Measurements from ENCODE around the gene CSNK1D.

The CSNK1D gene

GRCh38 chr17:82240506-82241182, 32.9 kb downstream of the CSNK1D start:
- POLR2A ChIA-PET: interaction anchor here (1.5 to 4.2 kb wide), 3 partner anchors 10 to 35 kb away, joined by 4 to 51 read pairs (median 40); partner anchors contain the start of gene SLC16A3
- CTCF ChIA-PET: interaction anchor here (0.9 to 10.9 kb wide), 5 partner anchors 28 to 210 kb away, joined by 3 to 95 read pairs (median 4); partner anchors contain the start of genes CCDC57 and SECTM1
- TF ChIP-seq, protein P1, sequence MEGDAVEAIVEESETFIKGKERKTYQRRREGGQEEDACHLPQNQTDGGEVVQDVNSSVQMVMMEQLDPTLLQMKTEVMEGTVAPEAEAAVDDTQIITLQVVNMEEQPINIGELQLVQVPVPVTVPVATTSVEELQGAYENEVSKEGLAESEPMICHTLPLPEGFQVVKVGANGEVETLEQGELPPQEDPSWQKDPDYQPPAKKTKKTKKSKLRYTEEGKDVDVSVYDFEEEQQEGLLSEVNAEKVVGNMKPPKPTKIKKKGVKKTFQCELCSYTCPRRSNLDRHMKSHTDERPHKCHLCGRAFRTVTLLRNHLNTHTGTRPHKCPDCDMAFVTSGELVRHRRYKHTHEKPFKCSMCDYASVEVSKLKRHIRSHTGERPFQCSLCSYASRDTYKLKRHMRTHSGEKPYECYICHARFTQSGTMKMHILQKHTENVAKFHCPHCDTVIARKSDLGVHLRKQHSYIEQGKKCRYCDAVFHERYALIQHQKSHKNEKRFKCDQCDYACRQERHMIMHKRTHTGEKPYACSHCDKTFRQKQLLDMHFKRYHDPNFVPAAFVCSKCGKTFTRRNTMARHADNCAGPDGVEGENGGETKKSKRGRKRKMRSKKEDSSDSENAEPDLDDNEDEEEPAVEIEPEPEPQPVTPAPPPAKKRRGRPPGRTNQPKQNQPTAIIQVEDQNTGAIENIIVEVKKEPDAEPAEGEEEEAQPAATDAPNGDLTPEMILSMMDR (IDR thresholded peaks at IDR 0.05; ENCODE audit: insufficient read depth, low read length, missing control alignments): no peak
- no peak for DNase-seq (ENCODE audit: low read depth, low spot score)
- no peak overlapping the region for H3K4me3 ChIP-seq (ENCODE audit: low read depth, low read length)

DNA sequence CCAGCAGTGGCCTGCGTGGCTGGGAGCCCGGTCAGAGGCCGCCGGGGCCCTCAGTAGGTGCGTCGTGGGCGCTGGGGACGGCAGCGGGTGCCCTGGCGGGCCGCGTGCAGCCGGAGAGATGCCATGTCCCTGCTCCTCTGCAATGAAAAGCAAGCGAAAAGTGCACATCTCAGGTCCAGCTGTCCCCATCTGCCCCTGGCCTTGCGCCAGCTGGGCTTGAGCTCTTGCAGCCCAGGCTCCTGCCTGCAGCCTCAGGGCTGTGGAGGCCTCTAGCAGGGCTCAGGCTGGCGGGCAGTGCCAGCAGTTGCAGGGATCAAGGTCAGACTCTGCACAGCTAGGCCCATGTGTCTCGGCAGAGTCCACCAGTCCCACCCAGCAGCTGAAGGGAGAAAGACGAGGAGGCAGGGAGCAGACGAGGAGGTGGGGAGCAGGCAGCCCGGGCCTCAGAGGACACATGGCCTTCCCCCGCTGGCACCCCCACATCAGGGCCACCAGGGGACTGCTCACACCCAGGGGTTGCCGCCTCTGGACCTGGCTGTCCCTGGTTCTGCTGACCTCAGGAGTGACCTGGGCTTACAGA, 33.5 kb downstream of the CSNK1D start:
- TF ChIP-seq, protein P1 (IDR thresholded peaks at IDR 0.05; ENCODE audit: insufficient read depth, low read length, missing control alignments): no peak
- POLR2A ChIA-PET: interaction anchor here (3.2 kb wide), 1 partner anchor 10 kb away, joined by 40 read pairs; the partner anchor contains the start of gene SLC16A3
- CTCF ChIA-PET: interaction anchor here (0.9 to 10.9 kb wide), 3 partner anchors 28 to 210 kb away, joined by 3 to 95 read pairs (median 6); partner anchors contain the start of gene CCDC57
- DNase-seq (ENCODE audit: low read depth, low spot score): no peak
- no peak overlapping the region for H3K4me3 ChIP-seq (ENCODE audit: low read depth, low read length)

DNA sequence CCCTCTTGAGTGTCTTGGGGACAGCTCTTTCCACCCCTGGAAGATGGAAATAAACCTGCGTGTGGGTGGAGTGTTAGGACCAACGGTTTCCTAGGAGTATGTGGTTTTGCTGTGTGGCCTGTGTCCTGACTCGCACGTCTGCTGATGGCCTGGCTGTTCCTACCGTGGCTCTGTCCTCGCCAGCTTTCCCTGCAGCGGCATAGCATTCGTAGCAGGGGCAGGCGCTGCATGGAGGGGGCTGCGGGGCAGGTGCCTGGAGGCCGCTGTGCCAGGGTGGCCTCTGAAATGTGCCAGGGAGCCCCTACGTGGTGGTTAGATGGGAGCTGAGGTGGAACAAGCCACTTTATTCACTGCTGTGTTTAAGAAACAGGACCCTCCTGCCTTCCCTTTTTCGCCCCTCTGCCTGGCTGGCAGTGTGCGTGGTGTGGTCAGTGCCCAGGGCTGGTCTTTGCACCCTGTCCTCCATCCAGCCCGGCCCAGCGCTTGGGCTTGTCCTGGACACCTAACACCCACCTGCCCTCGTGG, 34.0 kb downstream of the CSNK1D start:
- CTCF ChIA-PET: interaction anchor here (0.9 to 10.9 kb wide), 3 partner anchors 27 to 209 kb away, joined by 3 to 95 read pairs (median 6); partner anchors contain the start of gene CCDC57
- no peak for DNase-seq (ENCODE audit: low read depth, low spot score)
- TF ChIP-seq, protein P1 (IDR thresholded peaks at IDR 0.05; ENCODE audit: insufficient read depth, low read length, missing control alignments): no peak
- H3K4me3 ChIP-seq (ENCODE audit: low read depth, low read length): no peak overlapping the region
- POLR2A ChIA-PET: interaction anchor here (3.2 kb wide), 1 partner anchor 10 kb away, joined by 40 read pairs; the partner anchor contains the start of gene SLC16A3

GRCh38 chr17:82238472-82239201, 34.9 kb downstream of the CSNK1D start:
- TF ChIP-seq, protein P1 (IDR thresholded peaks at IDR 0.05; ENCODE audit: insufficient read depth, low read length, missing control alignments): no peak
- DNase-seq (ENCODE audit: low read depth, low spot score): peak; percentile 49
- ChIA-PET CTCF (interaction anchor here (1.1 to 10.9 kb wide), 3 partner anchors 34 to 208 kb away, joined by 4 to 95 read pairs (median 6); partner anchors contain the start of gene RAC3), POLR2A (interaction anchor here (0.7 to 3.2 kb wide), 4 partner anchors 9 to 54 kb away, joined by 3 to 40 read pairs (median 6); partner anchors contain the start of gene SLC16A3)
- H3K4me3 ChIP-seq (ENCODE audit: low read depth, low read length): peak overlapping the region; percentile 12

- TF ChIP-seq, protein P1 (IDR thresholded peaks at IDR 0.05; ENCODE audit: insufficient read depth, low read length, missing control alignments): no peak
- ChIA-PET POLR2A (interaction anchor here (1.0 to 3.2 kb wide), 3 partner anchors 8 to 33 kb away, joined by 5 to 40 read pairs (median 6); partner anchors contain the start of gene SLC16A3), CTCF (interaction anchor here (0.9 to 10.9 kb wide), 4 partner anchors 18 to 207 kb away, joined by 3 to 95 read pairs (median 4); partner anchors contain the start of gene RAC3)
- H3K4me3 ChIP-seq (ENCODE audit: low read depth, low read length): peak overlapping the region; percentile 12
- no peak for DNase-seq (ENCODE audit: low read depth, low spot score)
Measured at GRCh38 chr17:82237746-82238471, 35.6 kb downstream of the CSNK1D start.
